HG03060 (cell line): ENCODE data around the gene SDF4.
"Not testable (repeated sequence)": the region's sequence is repeated elsewhere in the genome, so short reads cannot be mapped to it uniquely, and the experiment has no call there.

Source experiments
- ATAC-seq: cut with Tn5 transposase; IDR thresholded peaks from one replicate; pipeline ENCODE4 v1.9.1; 2021; ENCODE audit warnings: low read depth, moderate number of reproducible peaks; ENCODE audit not compliant: unreplicated experiment

The SDF4 gene

GRCh38 chr1:1200876-1201810, 30.7 kb downstream of the SDF4 start:
- no peak for ATAC-seq

- no peak for ATAC-seq
Measured at GRCh38 chr1:1199961-1200875, 31.6 kb downstream of the SDF4 start.

- no peak for ATAC-seq
Measured at GRCh38 chr1:1199141-1199960, 32.5 kb downstream of the SDF4 start.

GRCh38 chr1:1198423-1199140, 33.2 kb downstream of the SDF4 start:
- no peak for ATAC-seq

GRCh38 chr1:1197551-1198422, 34.0 kb downstream of the SDF4 start:
- ATAC-seq = no peak

- no peak for ATAC-seq
Measured at GRCh38 chr1:1197188-1197500, 34.7 kb downstream of the SDF4 start.

- ATAC-seq = no peak
Measured at GRCh38 chr1:1196431-1197187, 35.2 kb downstream of the SDF4 start.

- not testable (repeated sequence) for ATAC-seq
Measured at GRCh38 chr1:1195726-1196125, 36.1 kb downstream of the SDF4 start.

GRCh38 chr1:1194723-1195122, 37.1 kb downstream of the SDF4 start:
- no peak for ATAC-seq

- no peak for ATAC-seq
Measured at GRCh38 chr1:1191734-1192133, 40.1 kb downstream of the SDF4 start.

- ATAC-seq = no peak
Measured at GRCh38 chr1:1189111-1189510, 42.7 kb downstream of the SDF4 start.

- ATAC-seq = no peak
Measured at GRCh38 chr1:1187938-1188337, 43.9 kb downstream of the SDF4 start.

GRCh38 chr1:1185101-1185765, 46.6 kb downstream of the SDF4 start:
- no peak for ATAC-seq

- ATAC-seq = no peak
Measured at GRCh38 chr1:1183833-1184775, 47.7 kb downstream of the SDF4 start.

GRCh38 chr1:1183221-1183747, 48.5 kb downstream of the SDF4 start:
- ATAC-seq = no peak

- ATAC-seq = no peak
Measured at GRCh38 chr1:1182491-1183220, 49.1 kb downstream of the SDF4 start.
